Gastrocnemius medialis (tissue), 4 donors: Measurements from ENCODE around the gene CENPC. TPM values are rescaled to one million over a fixed set of nuclear protein-coding genes. Genes with fewer than 3 reads are reported as not detected.

Experiments
- ATAC-seq, 2 donors: fragments of 150-250 bp; one replicate each; pipeline ENCODE4 v1.9.1; 2016
- DNase-seq, 2 donors: peaks; one replicate each; pipeline ENCODE4 v3.0.0-alpha.2; 2019
- H3K27ac ChIP-seq, 4 donors: fragments of 200-600 bp; sonication (generic); 1 replicate in 1 of 4; 2 replicates in 3 of 4; pipeline ENCODE4 v1.5.1; 2016 to 2018; ENCODE audit warnings: mild to moderate bottlenecking in 2 of 4, moderate library complexity in 1 of 4
- H3K27me3 ChIP-seq, 3 donors: fragments of 200-600 bp; sonication (generic) in 2 of 3; 1 replicate in 1 of 3; 2 replicates in 2 of 3; pipeline versions ENCODE4 v1.5.1 to v1.6.0; 2016 to 2019; ENCODE audit warnings: mild to moderate bottlenecking in 1 of 3, moderate library complexity in 1 of 3
- H3K36me3 ChIP-seq, 2 donors: fragments of 200-600 bp; sonication (generic) in 1 of 2; one replicate each; pipeline ENCODE4 v1.5.1; 2017 to 2018
- H3K4me1 ChIP-seq, 2 donors: fragments of 200-600 bp; sonication (generic) in 1 of 2; one replicate each; pipeline ENCODE4 v1.5.1; 2016 to 2017; ENCODE audit warnings: mild to moderate bottlenecking in 2 of 2
- H3K4me3 ChIP-seq, 4 donors: fragments of 200-600 bp; sonication (generic) in 3 of 4; 1 replicate in 1 of 4; 2 replicates in 3 of 4; pipeline ENCODE4 v1.5.1; 2016 to 2019; ENCODE audit warnings: mild to moderate bottlenecking in 2 of 4
- H3K9me3 ChIP-seq, 3 donors: fragments of 200-600 bp; sonication (generic) in 2 of 3; 1 replicate in 1 of 3; 2 replicates in 2 of 3; pipeline ENCODE4 v1.5.1; 2016 to 2019
- CTCF ChIP-seq, 5 experiments: fragments of 450-650 bp in 3 of 5; fragments of 200-600 bp in 2 of 5; sonication (generic) in 2 of 5; IDR thresholded peaks in 4 of 5; conservative IDR thresholded peaks in 1 of 5; 1 replicate in 4 of 5; 2 replicates in 1 of 5; pipeline ENCODE4 v1.5.1; 2016 to 2019; ENCODE audit warnings: antibody characterized with exemption in 5 of 5, mild to moderate bottlenecking in 3 of 5, moderate library complexity in 3 of 5
- POLR2A ChIP-seq, 2 donors: fragments of 450-650 bp; IDR thresholded peaks; one replicate each; pipeline ENCODE4 v1.6.1; 2017; ENCODE audit warnings: antibody characterized with exemption in 2 of 2, mild to moderate bottlenecking in 2 of 2, moderate library complexity in 2 of 2
- in situ Hi-C, 4 donors: fragments of 200-750 bp; cut with MboI; loops; one replicate each; pipeline versions ENCODE4 v1.15.0 to v1.8.0; 2017; ENCODE audit warnings: low sequenced_read_pairs in 4 of 4
- intact Hi-C: fragments of 100-400 bp; cut with DNase I; formaldehyde crosslinking; loops from one replicate; pipeline ENCODE4 v1.15.1; 2023; ENCODE audit warnings: low total_unique reads
- total RNA-seq, 4 donors: library from RNA; depleted of rRNA; stranded (reverse); fragments of >200 nt; gene quantifications; one replicate each; pipeline versions ENCODE4 v1.1.0 to v1.2.3, GENCODE V29; 2016

Gene CENPC
- total RNA-seq, 4 donors from 2014 or later = 2.4 to 10.4 (median 5.2) TPM

DNA sequence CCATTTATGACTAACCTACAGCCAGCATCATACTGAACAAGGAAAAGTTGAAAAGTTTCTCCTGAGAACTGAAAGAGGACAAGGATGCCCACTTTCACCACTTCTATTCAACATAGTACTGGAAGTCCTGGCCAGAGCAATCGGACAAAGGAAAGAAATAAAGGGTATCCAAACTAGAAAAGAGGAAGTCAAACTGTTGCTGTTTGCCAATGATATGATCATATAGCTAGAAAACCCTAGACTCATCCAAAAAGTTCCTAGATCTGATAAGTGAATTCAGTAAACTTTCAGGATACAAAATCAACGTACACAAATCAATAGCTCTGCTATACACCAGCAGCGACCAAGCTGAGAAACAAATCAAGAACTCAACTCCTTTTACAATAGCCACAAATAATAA is 64.5 kb downstream of the CENPC start:
- in situ Hi-C loops = no loop called here
- no peaks in the 10 kb centered on the region for H3K9me3 ChIP-seq
- no peak overlapping the region for H3K27ac ChIP-seq
- TF ChIP-seq CTCF (IDR thresholded peaks at IDR 0.05 in 4 of 5, conservative IDR thresholded peaks at IDR 0.05 in 1 of 5) (no peak), POLR2A (IDR thresholded peaks at IDR 0.05) (no peak)
- peaks cover 0 to 17% of the 10 kb centered on the region in 2 donors for H3K36me3 ChIP-seq
- no peaks in the 10 kb centered on the region for H3K27me3 ChIP-seq
- no peaks in the 10 kb centered on the region for H3K4me1 ChIP-seq
- intact Hi-C loops = no loop called here
- no peak for DNase-seq
- ATAC-seq = no peak
- H3K4me3 ChIP-seq = no peak overlapping the region

DNA sequence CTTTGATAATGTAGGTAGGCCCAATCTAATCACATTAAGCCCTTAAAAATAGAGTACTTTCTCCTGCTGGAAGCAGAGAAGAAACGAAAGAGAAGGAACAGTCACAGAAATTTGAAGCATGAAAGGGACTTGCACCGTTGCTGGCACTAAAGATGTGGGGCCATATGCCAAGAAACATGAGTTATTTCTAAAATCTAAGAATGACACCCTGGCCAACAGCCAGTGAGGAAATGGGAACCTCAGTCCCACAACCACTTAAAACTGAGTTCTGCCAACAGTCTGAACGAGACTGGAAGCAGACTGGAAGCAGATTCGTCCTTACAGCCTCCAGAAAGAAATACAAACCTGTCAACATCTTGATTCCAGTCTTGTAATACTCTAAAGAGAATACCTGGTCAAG is 70.1 kb downstream of the CENPC start:
- no peak overlapping the region for H3K27ac ChIP-seq
- no peak overlapping the region for H3K4me3 ChIP-seq
- DNase-seq (no peak), ATAC-seq (no peak)
- H3K4me1 ChIP-seq = no peaks in the 10 kb centered on the region
- no peak for TF ChIP-seq CTCF (IDR thresholded peaks at IDR 0.05 in 4 of 5, conservative IDR thresholded peaks at IDR 0.05 in 1 of 5)
- TF ChIP-seq POLR2A (IDR thresholded peaks at IDR 0.05) = no peak
- H3K27me3 ChIP-seq = no peaks in the 10 kb centered on the region
- no peaks in the 10 kb centered on the region for H3K9me3 ChIP-seq
- in situ Hi-C loops = no loop called here
- peaks cover 0 to 39% of the 10 kb centered on the region in 2 donors for H3K36me3 ChIP-seq
- intact Hi-C loops = no loop called here

- no peaks in the 10 kb centered on the region for H3K27me3 ChIP-seq
- H3K4me1 ChIP-seq = no peaks in the 10 kb centered on the region
- intact Hi-C loops = no loop called here
- DNase-seq (no peak), ATAC-seq (no peak)
- H3K9me3 ChIP-seq = no peaks in the 10 kb centered on the region
- no peak for TF ChIP-seq CTCF (IDR thresholded peaks at IDR 0.05 in 4 of 5, conservative IDR thresholded peaks at IDR 0.05 in 1 of 5)
- no peak for TF ChIP-seq POLR2A (IDR thresholded peaks at IDR 0.05)
- no peak overlapping the region for H3K4me3 ChIP-seq
- H3K36me3 ChIP-seq = peaks cover 0 to 32% of the 10 kb centered on the region in 2 donors
- in situ Hi-C loops = no loop called here
- H3K27ac ChIP-seq = no peak overlapping the region
Observed at GRCh38 chr4:67470871-67471270, 74.4 kb downstream of the CENPC start.

GRCh38 chr4:67468830-67469229 is 76.5 kb downstream of the CENPC start:
- H3K27ac ChIP-seq = no peak overlapping the region
- peaks cover 0 to 16% of the 10 kb centered on the region in 2 donors for H3K36me3 ChIP-seq

More at GRCh38 chr4:67468830-67469229, 76.5 kb downstream of the CENPC start:
- Histone ChIP-seq H3K27me3 (no peaks in the 10 kb centered on the region), H3K4me3 (no peak overlapping the region), H3K9me3 (no peaks in the 10 kb centered on the region), H3K4me1 (peaks cover 3 to 5% of the 10 kb centered on the region in 2 donors)
- no peak for TF ChIP-seq CTCF (IDR thresholded peaks at IDR 0.05 in 4 of 5, conservative IDR thresholded peaks at IDR 0.05 in 1 of 5)
- no peak for TF ChIP-seq POLR2A (IDR thresholded peaks at IDR 0.05)
- intact Hi-C loops = no loop called here
- DNase-seq (no peak), ATAC-seq (no peak)
- in situ Hi-C loops = no loop called here
